Cardiac septum (tissue), 1 donor: ENCODE data around the gene ANKRD44. TPM values are rescaled to one million over a fixed set of nuclear protein-coding genes. Genes with fewer than 3 reads are reported as not detected.
A peak's percentile ranks its signal among the peaks of the same experiment; 100 is the strongest.
"Not testable (repeated sequence)": the region's sequence is repeated elsewhere in the genome, so short reads cannot be mapped to it uniquely, and the experiment has no call there.

Experiments used
- DNase-seq: peaks from one replicate; pipeline ENCODE4 v3.0.0-alpha.2; 2020; ENCODE audit warnings: low spot score
- intact Hi-C: fragments of 100-400 bp; cut with DNase I; formaldehyde crosslinking; loops from one replicate; pipeline ENCODE4 v1.14.0; 2022
- long read RNA-seq: library from polyadenylated mRNA; unstranded; transcript quantifications from one replicate; pipeline ENCODE4 v2.0.0, GENCODE V29; 2021
- total RNA-seq: library from RNA; stranded (reverse); fragmentation: NEBNext Ultra II Directional; extraction: Animal tissue kit (Norgen Biotek cat#: 25700); gene quantifications from one replicate; pipeline ENCODE4 v1.2.1, GENCODE V29; 2021
- donor health status: DM: no; HTN: no; CAD: no.

ANKRD44 gene
- 6.4 TPM for total RNA-seq
- long read RNA-seq, partial matches to known transcripts, result 0 of 1 reads
- long read RNA-seq, other reads (novel, unspliced or antisense), result 1 of 1 reads

DNA sequence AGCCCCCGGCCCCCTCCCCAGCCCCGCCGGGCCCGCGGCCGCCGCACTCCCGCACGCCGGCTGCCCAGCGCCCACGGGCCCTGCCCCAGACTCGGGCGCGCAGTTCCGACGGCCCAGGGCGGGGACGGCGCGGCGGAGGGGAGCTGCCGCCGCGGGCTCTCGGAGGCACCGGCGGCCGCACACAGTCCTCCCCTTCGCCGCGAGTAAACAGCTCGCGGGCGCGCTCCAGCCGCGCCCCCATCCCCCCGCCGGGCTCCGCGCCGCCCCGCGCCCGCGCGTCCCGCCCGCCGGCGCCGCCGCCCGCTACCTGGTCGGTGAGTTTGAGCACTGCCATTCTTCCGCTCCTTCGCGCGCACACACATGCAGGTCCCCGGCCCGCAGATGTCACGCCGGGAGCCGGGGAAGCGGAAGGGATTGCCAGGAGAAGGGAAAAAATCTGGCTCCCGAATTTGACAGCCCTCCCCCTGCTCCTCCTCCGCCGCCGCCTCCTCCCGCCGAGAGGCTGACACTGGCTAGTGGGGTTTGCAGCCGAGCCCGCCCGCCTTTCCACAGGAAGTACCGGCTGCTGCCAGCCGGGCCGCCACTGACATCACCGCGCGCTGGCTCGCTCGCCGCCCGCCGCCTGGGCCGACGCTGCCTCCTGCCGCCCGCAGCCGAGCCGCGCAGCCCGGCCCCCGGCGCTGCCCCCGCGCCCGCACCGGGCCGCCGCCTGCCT is at the start of gene ANKRD44:
Gene ANKRD44, minus strand, starts transcription at position 510 of the 715 bp plus-strand sequence. Its CDS starts 176 bp downstream, at position 334.
- intact Hi-C loops, result loop anchor here (2.0 to 5.0 kb wide), 3 partner anchors 67 to 198 kb away; no protein-coding TSS in a partner anchor
- peak; percentile 95 for DNase-seq

GRCh38 chr2:197359859-197360258 is 49.3 kb upstream of the ANKRD44 start:
- DNase-seq, result no peak
- intact Hi-C loops, result no loop called here

GRCh38 chr2:197358931-197359330 is 48.4 kb upstream of the ANKRD44 start:
- no peak for DNase-seq
- intact Hi-C loops, result no loop called here

- no peak for DNase-seq
- intact Hi-C loops, result no loop called here
These were observed 47.4 kb upstream of the ANKRD44 start for GRCh38 chr2:197357986-197358385.

GRCh38 chr2:197356136-197356535 is 45.6 kb upstream of the ANKRD44 start:
- intact Hi-C loops, result no loop called here
- DNase-seq, result no peak

GRCh38 chr2:197354169-197354558 is 43.6 kb upstream of the ANKRD44 start:
- intact Hi-C loops, result no loop called here
- DNase-seq, result no peak

DNA sequence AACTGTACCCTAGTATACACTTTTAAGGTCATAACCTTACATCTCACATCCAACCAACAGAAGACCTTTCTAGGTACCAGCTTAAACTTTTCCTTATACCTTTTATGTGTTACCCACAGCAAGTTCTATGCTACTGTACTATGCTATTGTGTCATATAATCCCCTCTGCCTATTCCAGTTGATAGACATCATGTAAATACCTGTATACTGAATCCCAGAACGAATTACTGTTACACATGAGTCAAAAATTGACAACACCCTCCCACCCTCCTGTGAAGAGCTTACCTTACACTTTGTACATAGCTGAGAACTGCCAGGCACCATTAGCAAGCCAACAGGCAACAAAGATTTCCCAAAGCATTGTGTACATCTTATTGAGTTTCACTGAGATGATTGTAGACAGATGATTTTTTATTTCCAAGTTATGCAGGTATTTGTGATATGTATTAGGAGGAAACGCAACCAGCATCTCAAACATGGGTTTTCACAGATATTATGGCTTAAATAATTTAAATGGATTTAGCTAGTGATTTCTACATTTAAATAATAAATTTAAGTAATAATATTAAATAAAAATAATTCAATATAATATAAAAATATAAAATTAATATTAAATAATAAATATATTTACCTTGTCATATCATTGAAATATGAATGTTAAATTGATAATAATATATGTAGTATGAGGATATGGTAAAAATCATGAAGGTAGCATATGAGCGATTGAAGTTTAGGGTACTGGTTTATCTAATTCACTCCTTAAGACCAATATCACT is 43.0 kb upstream of the ANKRD44 start:
- intact Hi-C loops, result no loop called here
- DNase-seq, result no peak

- intact Hi-C loops, result no loop called here
- DNase-seq, result no peak
These were observed 39.1 kb upstream of the ANKRD44 start for GRCh38 chr2:197349699-197350098.

GRCh38 chr2:197348721-197349360 is 38.3 kb upstream of the ANKRD44 start:
- intact Hi-C loops, result no loop called here
- DNase-seq, result no peak

DNA sequence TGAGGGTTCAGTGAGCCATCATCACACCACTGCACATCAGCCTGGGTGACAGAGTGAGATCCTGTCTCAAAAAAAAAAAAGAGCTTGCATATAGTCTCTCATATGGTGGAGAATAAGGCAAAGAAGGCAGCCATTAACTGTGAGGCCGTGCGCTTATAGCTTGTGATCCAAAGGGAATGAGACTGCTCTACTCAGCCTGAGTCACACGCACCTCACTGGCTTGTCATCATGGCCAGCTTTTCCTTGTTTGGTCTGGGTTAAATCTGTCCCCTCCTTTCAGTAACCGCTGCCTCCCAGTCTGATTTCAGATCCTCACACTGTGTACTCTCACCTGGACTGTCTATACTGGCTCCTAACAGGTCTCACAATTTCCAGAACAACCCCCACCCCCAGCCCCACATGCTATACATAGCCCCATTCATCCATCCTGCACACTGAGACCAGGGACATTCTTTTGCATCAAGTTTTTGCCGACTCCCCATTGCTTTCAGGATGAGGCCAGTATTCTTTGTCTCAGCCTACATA is 35.3 kb upstream of the ANKRD44 start:
- no peak for DNase-seq
- intact Hi-C loops, result no loop called here

DNA sequence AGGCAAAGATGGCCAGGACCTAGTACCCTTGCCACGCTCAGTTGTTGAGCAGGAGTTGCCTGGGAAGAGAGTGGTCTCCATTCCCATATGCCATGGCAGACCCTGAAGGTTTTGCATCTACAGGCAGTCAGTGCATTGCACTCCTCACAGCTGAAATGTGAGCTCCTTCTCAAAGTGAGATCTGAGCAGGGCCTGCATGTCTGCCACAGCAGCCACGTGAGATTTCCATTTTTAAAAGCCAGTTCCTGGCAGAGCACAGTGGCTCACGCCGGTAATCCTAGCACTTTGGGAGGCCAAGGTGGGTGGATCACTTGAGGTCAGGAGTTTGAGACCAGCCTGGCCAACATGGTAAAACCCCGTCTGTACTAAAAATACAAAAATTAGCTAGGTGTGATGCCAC is 33.4 kb upstream of the ANKRD44 start:
- DNase-seq, intact Hi-C loops: not testable (repeated sequence)

DNA sequence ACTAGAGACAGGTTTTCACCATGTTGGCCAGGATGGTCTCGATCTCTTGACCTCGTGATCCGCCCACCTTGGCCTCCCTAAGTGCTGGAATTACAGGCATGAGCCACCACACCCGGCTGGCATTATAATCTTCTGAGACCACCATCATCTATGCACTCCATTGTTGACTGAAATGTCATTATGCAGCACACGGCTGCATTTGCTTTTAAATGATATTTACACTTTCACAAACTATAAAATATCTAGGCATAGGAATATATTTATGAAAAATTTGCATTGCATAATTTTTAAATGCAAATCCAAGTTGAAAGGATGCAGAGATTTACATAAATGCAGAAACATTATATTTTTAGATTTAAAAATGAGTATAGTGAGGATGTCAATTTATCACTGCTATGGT is 30.0 kb upstream of the ANKRD44 start:
- intact Hi-C loops, result no loop called here
- no peak for DNase-seq

DNA sequence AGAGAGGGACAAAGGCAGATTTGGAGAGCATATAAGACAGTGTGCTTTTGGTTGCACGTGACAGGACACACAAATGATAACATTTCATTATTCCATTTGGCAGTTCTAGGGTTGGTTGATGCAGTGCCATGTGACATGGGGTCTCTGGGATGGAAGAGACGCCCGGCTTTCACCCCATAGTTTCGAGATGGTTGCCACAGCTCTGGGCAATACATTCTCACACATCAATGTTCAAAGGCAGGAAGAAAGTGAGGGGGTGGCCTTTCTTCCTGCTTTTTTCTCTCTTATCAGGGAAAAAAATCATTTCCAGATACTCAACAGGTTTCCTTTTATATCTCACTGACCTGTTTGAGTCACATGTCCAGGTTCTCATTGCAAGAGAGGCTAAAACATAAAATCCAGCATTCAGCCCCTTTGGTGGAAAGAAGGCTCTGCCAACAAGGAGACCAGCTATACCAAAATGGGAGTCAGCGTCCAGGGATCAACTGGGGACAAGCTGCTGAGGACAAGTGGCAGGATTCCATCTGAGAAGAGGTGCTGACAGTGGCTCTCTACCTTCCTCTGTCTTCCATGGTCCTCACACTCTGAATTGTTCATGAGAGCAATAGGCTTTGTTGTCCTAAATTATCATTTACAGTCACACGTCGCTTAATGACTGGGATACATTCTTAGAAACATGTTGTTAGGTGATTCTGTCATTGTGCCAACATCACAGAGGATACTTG is 29.1 kb upstream of the ANKRD44 start:
- intact Hi-C loops, result no loop called here
- DNase-seq, result no peak

DNA sequence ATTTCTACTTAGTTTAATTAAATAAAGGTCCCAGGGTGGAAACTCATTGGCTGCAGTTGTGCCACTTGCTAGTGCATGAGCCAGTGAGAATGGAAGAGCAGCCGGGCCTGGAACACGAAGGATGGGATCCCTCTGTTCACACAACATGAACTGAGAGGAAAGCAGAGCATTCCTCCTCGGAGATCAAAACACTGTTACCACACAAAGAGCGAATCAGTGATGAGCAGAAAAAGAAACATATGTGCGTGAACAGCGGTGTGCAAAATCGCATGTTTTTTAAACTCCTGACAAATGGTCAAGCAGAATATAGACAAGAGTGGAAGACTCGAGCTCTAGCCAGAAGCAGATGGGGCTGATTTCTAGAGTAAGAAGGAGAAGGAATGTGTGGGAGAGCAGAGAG is 28.4 kb upstream of the ANKRD44 start:
- intact Hi-C loops, result no loop called here
- no peak for DNase-seq

DNA sequence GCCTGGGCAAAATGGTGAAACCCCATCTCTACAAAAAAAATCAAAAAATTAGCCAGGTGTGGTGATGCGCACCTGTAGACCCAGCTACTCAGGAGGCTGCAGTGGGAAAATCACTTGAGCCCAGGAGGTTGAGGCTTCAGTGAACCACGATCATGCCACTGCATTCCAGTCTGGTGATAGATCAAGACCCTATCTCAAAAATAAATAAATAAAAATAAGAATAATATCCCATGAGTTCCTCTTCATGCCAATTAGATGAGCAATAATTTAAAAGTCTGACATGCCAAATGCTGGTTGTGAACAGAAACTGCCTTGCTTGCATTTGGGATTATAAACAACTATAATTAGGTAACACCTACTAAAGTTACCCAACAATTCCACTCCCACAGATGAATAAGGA is 22.1 kb upstream of the ANKRD44 start:
- DNase-seq, result no peak
- intact Hi-C loops, result no loop called here

DNA sequence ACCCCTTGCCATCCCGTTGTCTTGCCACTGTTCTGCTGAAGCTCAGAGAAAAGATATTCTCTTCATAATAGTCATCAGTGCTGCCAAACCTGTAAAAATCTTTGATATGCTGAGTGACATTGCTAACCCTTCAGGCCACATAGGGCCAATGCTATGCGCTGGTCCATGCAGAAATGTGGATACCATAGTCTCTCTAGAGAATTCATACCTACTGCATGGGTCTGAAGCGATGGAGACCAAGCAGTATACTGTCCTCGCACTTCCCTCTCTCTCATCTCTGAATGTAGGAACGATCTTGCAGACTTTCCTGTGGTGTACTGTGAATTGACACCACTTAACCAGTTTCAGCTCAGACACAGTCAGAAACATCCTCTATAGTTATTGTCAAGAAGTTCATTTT is 17.9 kb upstream of the ANKRD44 start:
- no peak for DNase-seq
- intact Hi-C loops, result no loop called here

DNA sequence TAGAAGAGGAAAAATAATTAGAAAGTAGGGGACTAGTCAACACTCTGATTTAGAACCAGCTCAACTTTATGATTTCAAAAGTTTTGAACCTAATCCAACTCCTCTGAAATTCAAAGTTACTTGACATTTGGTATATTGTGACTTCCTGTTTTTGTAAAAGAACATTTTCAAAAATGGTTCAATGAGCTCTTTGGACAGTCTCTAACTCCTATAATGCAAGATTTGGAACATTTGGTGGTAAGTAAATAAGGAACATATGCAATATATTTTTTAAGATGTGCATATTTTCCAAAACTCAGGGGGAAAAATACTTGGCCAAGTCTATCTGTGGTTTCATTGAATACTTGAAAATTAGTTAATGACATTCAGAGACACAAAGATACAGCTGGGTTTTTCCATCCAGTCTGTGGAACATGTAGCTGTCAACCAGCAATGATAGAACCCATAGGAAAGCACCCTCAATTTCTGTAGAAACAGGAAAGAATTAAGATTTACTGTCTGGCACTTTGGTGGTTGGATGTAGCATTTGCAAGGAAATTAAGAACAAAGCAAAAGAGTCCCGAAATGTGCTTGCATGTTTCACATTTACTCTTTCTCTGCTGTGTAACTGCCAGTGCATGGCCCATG is 17.0 kb upstream of the ANKRD44 start:
- DNase-seq, result no peak
- intact Hi-C loops, result no loop called here

GRCh38 chr2:197327073-197327471 is 16.5 kb upstream of the ANKRD44 start:
- no peak for DNase-seq
- intact Hi-C loops, result no loop called here

DNA sequence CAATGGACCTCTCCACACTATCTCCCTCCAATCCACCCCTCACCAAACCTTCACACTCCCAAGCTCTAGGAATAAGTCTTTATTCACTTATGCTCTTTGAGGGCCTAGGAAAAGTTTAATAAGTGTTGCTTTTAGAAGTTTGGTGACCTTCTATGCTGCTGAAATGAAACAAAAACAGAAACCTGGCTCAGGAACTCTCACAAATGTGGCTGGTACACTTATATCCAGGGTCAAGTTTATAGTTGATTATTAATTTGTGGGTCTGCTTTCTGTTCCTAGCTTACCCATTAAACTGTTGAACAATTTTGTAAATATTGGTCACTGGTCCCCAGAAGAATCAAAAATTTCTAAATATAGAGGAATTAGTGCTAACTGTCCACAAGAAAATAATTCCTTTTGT is 14.2 kb upstream of the ANKRD44 start:
- intact Hi-C loops, result no loop called here
- no peak for DNase-seq
